ENCODE measurements around the gene TMEM233. TPM values are rescaled to one million over a fixed set of nuclear protein-coding genes. Genes with fewer than 3 reads are reported as not detected.

Gene TMEM233
- total and polyA plus RNA-seq, 2 of the 8 experiments (the other 6 are each of a cell fraction or from before 2014, with no cell fraction given), result 0.09 TPM

- POLR2A ChIA-PET (ENCODE audit: partially characterized antibody), result no interaction called here
Measured at GRCh38 chr12:119570771-119571170, 22.8 kb upstream of the TMEM233 start.

More at GRCh38 chr12:119570771-119571170, 22.8 kb upstream of the TMEM233 start:
- no peak overlapping the region for H2BK120ac ChIP-seq (replicated peaks; ENCODE audit: low read depth, low read length)
- no peak overlapping the region for H2BK15ac ChIP-seq (ENCODE audit: low read length)
- no peak overlapping the region for H2BK5ac ChIP-seq (ENCODE audit: low read depth, low read length)
- H2BK20ac ChIP-seq (ENCODE audit: low read length), result no peak overlapping the region
- no peak for DNase-seq (ENCODE audit: low read depth in 1 of 2, low spot score in 2 of 2)
- H3K79me1 ChIP-seq (ENCODE audit: low read depth, low read length), result no peaks in the 10 kb centered on the region
- no peak overlapping the region for H3K56ac ChIP-seq (replicated peaks; ENCODE audit: insufficient read length, low read depth, low read length)
- H2AK5ac ChIP-seq (ENCODE audit: low read depth, low read length), result no peak overlapping the region
- no peaks in the 10 kb centered on the region for H3K36me3 ChIP-seq (ENCODE audit: control insufficient read depth in 2 of 4, insufficient read depth in 4 of 4, low read length in 3 of 4)
- no peak for FAIRE-seq
- H4K20me1 ChIP-seq (replicated peaks in 1 of 2; ENCODE audit: control insufficient read depth in 1 of 2, insufficient read depth in 2 of 2, low read length in 2 of 2), result no peaks in the 10 kb centered on the region
- no peaks in the 10 kb centered on the region for H3K79me2 ChIP-seq (ENCODE audit: control insufficient read depth in 1 of 2, insufficient read depth in 2 of 2, low read length in 2 of 2)
- H3K27me3 ChIP-seq (replicated peaks in 1 of 4; ENCODE audit: control insufficient read depth in 3 of 4, extremely low read depth in 1 of 4, insufficient read depth in 3 of 4, low read length in 3 of 4), result no peaks in the 10 kb centered on the region
- no peak overlapping the region for H2AFZ ChIP-seq (ENCODE audit: low read length)
- no peak overlapping the region for H2BK12ac ChIP-seq (ENCODE audit: low read depth, low read length)
- no peak overlapping the region for H3K4me3 ChIP-seq (ENCODE audit: extremely low read depth in 1 of 4, insufficient read depth in 2 of 4, low read depth in 3 of 4, low read length in 4 of 4)
- H3K14ac ChIP-seq (ENCODE audit: insufficient read length), result no peak overlapping the region
- H3K23ac ChIP-seq (ENCODE audit: insufficient read length), result no peak overlapping the region
- no peak overlapping the region for H3K4me2 ChIP-seq (ENCODE audit: insufficient read depth in 1 of 2, low read depth in 2 of 2, low read length in 2 of 2)
- CTCF ChIA-PET (ENCODE audit: partially characterized antibody), result no interaction called here
- H3K9me3 ChIP-seq (ENCODE audit: insufficient read depth in 2 of 2, low read depth in 1 of 2, low read length in 1 of 2), result no peaks in the 10 kb centered on the region
- H4K5ac ChIP-seq (ENCODE audit: insufficient read length, low read depth, low read length), result no peak overlapping the region
- WGBS, 2 experiments (ENCODE audit: extremely low coverage in 1 of 2, insufficient coverage in 1 of 2, insufficient read length in 1 of 2, insufficient replicate concordance in 2 of 2, low coverage in 1 of 2, low lambda C conversion rate in 2 of 2, missing lambda C conversion rate in 1 of 2), result 80% methylated on average over 6 of the region's 6 CpGs; no CpG with 5 or more reads in 1 of the 2 experiments
- H4K8ac ChIP-seq (ENCODE audit: extremely low read depth, insufficient read depth, low read length), result no peak overlapping the region
- no peak overlapping the region for H3K4ac ChIP-seq (replicated peaks; ENCODE audit: insufficient read length, low read depth, low read length)
- no peak overlapping the region for H4K91ac ChIP-seq (replicated peaks; ENCODE audit: insufficient read length, low read length)
- H3K27ac ChIP-seq (ENCODE audit: low read depth, low read length), result no peak overlapping the region
- H3K4me1 ChIP-seq (replicated peaks in 1 of 4; ENCODE audit: control insufficient read depth in 3 of 4, insufficient read depth in 4 of 4, low read length in 3 of 4), result no peaks in the 10 kb centered on the region
- H3K9ac ChIP-seq (replicated peaks in 1 of 4; ENCODE audit: extremely low read depth in 1 of 4, low read depth in 3 of 4, low read length in 3 of 4), result no peak overlapping the region
- H3K18ac ChIP-seq (ENCODE audit: extremely low read depth, low read length), result no peak overlapping the region
- no peaks in the 10 kb centered on the region; the same call in 1 of the 2 replicates for H3K23me2 ChIP-seq (ENCODE audit: low read depth, low read length)
- TF ChIP-seq TBP (IDR thresholded peaks at IDR 0.05; ENCODE audit: low read depth, low read length) (no peak), SIX5 (IDR thresholded peaks at IDR 0.05; ENCODE audit: low read depth, low read length) (no peak)
